HL-60 (cell line): ENCODE results near the gene GARRE1.
"Not testable (repeated sequence)": the region's sequence is repeated elsewhere in the genome, so short reads cannot be mapped to it uniquely, and the experiment has no call there.

ENCODE experiments used
- CTCF ChIP-seq: IDR thresholded peaks from one replicate; pipeline ENCODE4 v1.5.1; 2011; ENCODE audit warnings: low read length, control low read depth, inconsistent platforms; ENCODE audit not compliant: insufficient read depth
- POLR2AphosphoS5 ChIP-seq: IDR thresholded peaks from 2 replicates; pipeline ENCODE4 v1.6.1; 2012; ENCODE audit warnings: low read depth
- TF ChIP-seq, protein P1 (sequence below): IDR thresholded peaks from 2 replicates; pipeline ENCODE4 v1.6.1; 2012; ENCODE audit warnings: low read depth; ENCODE audit not compliant: insufficient replicate concordance

GRCh38 chr19:34253167-34253566 is 1.2 kb upstream of the GARRE1 start:
- TF ChIP-seq CTCF, POLR2AphosphoS5: not testable (repeated sequence)
- TF ChIP-seq, protein P1, sequence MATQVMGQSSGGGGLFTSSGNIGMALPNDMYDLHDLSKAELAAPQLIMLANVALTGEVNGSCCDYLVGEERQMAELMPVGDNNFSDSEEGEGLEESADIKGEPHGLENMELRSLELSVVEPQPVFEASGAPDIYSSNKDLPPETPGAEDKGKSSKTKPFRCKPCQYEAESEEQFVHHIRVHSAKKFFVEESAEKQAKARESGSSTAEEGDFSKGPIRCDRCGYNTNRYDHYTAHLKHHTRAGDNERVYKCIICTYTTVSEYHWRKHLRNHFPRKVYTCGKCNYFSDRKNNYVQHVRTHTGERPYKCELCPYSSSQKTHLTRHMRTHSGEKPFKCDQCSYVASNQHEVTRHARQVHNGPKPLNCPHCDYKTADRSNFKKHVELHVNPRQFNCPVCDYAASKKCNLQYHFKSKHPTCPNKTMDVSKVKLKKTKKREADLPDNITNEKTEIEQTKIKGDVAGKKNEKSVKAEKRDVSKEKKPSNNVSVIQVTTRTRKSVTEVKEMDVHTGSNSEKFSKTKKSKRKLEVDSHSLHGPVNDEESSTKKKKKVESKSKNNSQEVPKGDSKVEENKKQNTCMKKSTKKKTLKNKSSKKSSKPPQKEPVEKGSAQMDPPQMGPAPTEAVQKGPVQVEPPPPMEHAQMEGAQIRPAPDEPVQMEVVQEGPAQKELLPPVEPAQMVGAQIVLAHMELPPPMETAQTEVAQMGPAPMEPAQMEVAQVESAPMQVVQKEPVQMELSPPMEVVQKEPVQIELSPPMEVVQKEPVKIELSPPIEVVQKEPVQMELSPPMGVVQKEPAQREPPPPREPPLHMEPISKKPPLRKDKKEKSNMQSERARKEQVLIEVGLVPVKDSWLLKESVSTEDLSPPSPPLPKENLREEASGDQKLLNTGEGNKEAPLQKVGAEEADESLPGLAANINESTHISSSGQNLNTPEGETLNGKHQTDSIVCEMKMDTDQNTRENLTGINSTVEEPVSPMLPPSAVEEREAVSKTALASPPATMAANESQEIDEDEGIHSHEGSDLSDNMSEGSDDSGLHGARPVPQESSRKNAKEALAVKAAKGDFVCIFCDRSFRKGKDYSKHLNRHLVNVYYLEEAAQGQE: not testable (repeated sequence)
